GM19468 (cell line): ENCODE measurements around the gene MRPS34.

Experiments used
- ATAC-seq: cut with Tn5 transposase; IDR thresholded peaks from one replicate; pipeline ENCODE4 v1.9.1; 2021; ENCODE audit warnings: mild to moderate bottlenecking, moderate library complexity, moderate number of reproducible peaks; ENCODE audit not compliant: unreplicated experiment; ENCODE audit errors: extremely low read depth

MRPS34 gene

DNA sequence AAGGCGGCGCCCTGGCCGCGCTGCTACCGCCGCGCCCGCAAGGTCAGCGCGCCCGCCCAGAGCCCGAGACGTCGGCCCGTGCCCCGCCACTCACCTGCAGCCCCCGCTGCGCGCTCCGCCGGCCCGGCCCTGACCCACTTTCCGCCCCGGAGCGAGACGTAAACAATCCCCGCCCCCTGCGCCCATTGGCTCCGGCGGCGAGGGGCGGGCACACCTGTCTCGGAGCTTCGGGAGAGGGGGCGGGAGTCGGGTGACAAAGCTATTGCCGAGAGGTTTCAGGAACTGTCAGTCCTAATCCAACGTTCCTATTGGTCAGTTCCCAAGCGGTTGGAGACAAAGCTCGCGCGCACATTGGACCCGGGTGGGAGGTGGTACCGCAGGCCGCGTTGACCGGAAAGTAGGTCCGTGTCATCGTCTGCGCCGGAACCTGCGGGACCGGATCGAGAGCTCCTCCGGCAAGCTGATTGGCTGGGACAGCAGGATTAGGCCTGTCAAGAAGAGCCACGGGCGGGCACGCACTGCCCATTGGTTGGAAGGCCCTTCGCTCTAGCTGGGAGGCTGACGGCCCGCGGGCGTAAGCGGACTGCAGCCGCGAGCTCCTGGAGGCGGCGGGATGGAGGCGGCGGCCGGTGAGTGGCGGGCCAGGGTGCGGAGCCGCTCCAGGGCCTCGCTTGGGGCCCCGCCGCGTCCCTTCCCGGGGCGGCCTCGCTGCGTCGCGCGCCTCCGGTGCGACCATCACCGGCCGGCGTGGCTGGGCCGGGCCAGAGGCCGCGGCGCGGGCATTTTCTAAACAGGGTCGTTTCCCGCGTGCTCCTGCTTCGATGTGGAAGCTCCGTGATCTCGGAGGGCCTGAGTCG lies 9.7 kb upstream of the MRPS34 start, which contains the start of the genes NUBP2 and SPSB3:
Gene NUBP2, plus strand, starts transcription at position 553 of the 857 bp plus-strand sequence. Its CDS starts 61 bp downstream, at position 614.
Gene SPSB3, minus strand, starts transcription at position 164 of the 857 bp plus-strand sequence. CDS start 1,088 bp downstream, outside the sequence.
- ATAC-seq = peak; percentile 85

DNA sequence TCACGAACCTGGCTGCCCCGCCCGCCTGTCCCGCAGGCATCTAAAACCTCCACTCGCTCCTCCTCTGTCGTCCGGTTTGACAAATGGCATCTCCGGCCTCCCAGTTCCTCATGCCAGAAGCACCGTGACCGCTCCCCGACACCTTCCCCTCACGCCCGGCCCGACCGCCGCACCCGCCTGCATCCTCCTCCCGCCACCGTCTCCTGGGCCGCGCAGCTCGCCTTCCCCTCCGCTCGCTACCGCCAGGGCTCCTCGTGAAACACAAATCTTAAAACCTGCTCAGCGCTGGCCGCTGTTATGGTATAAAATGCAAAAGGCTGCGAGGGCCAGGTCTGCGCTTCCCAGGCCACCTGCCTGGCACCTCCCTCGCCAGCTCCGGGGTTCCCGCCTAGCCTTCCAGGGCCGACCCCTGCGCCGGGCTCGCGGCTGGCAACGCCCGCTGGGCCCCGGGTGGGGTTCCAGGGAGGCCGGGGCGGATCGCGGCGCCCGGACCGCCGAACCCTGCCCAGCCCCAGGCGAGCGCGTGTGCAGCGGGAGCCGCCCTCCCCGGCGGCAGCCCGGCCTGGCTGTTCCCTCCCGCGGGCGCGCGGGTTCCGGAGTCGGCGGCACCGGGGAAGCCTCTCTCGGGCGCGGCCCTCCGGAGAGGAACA lies 8.9 kb upstream of the MRPS34 start:
- ATAC-seq = no peak

DNA sequence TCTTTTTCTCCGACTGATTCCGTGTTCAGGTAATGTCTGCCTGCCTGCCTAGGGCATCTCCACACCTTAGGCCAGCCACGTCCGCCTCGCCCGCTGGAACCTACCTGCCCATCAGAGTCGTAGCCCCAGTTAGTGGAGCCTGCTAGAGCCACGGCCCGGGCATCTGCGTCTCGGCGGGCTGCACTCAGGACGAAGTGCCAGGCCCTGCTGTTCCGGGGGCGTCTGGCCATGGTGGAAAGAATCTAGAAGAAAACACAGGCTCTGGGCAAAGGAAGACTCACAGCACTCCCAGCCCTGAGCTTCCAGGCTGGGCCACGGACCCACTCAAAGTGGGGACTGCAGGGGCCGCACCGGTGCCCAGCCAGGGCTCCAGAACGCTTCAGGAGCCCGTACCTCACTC lies 8.3 kb upstream of the MRPS34 start:
- no peak for ATAC-seq

DNA sequence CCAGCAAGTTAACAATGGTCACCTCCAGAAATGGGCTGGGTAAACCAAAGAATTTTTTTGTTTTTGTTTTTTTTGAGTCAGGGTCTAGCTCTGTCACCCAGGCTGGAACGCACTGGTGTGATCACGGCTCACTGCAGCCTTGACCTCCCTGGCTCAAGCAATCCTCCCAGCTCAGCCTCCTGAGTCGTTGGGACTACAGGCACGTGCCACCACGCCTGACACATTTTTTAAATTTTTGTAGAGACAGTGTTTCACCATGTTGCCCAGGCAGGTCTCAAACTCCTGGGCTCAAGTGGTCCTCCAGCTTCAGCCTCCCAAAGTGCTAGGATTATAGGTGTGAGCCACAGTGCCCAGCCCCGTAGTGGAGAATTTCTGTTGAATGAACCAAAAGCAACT lies 7.7 kb upstream of the MRPS34 start:
- ATAC-seq = no peak

DNA sequence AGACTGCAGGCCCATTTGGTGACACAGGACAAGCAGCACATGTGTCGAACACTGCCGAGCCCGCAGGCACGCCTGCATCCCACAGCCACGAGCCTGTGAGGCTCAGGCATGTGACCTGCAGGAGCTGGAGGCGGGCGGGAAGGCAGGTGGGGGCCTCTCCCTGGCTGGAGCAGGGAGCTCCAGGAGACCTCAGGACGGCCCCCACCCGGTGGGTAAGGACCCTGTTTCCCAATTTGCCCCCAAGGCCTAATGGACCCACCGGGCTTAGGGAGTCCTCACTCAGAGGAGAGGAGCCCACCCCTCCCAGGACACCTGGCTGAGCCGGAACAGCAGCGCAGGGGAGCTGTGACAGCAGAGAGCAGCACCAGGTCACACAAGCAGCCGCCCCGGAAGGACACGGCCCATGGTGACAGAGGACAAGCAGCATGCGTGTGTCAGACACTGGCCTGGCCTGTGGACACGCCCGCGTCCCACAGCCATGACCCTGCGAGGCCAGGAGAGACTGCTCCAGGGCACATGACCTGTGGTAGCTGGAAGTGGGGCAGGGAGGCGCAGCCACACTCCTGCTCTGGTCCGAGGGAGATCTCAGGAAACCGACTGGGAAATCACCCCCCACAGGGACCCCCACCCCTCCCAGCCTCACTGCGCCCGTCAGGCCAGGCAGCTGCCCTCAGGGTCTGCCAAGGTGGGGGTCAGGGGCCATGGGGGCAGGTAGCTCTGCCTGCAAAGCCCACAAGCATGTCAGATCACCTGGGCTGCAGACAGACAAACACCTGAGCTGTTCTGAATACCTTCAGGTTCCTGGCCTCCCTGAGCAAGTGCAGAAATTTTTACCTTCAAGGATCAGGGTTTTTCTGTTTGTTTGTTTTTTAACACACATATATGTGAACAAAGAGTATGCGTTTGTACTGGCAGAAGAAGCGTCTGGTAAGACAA lies 7.1 kb upstream of the MRPS34 start:
- ATAC-seq = no peak

DNA sequence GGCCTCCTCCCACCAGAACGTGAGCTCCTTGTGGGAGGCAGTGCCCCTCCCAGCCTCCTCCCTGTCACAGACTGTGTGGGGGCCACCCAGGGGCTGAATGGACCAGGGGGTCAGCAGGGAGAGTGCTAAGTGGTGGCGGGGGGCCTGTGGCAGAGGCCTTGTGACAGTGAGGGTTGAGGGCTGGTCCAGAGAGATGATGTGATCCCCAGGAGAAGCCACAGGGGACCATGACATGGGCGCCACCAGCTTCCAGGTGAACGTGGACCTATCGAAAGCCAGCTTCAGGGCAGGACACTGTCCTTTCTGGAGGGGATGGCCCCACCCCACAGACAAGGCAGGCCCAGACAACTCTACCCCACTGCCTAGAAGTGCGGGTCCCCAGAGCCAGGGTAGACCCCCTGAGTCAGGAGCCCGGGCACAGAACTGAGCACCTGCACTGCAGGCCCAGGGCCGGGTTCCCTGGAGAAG lies 6.3 kb upstream of the MRPS34 start:
- ATAC-seq = no peak

DNA sequence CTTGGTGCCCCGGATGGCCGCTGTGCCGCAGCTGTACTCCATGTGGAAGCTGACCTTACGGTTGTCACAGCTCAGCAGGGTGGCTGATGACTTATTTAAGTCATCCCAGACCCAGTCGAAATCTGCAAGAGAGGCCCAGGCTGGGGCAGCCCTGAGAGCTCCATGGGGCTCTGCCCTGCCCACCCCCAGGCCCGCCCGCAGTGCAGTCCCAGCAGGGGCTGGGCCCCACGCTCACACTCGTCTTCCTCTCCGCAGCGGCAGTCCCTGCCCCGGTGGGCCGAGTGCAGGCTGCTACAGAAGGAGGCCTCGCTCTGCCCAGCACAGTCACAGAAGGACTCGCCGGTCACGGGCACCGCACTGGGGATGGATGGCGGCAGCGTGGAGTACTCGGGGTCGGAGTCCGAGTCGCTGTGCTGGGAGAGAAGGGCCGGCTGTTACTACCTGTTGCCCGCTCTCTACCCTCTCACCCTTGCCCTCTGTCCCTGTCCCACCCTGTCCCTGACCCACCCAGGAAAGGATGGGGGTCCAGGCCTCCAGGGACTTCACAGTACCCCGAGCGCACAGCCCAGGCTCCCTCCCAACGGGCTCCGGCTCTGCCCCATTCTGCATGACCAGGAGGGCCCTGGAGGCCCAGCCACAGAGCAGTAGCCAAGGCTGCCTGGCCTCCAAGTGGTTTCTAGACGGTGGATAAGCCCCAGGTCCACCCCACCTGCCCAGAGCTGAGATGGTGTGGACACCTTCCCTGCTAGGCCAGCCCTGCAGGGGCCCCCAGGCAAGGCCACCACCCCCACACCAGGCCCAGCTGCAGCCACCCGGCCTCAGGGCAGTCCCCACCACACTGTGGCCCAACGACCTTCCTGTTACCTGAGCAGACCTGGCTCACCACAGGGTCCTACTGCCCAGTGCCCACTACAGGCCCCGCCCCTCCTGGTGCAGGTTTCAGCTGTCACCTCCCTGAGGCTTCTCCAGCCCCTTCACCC lies 5.6 kb upstream of the MRPS34 start:
- ATAC-seq = no peak

DNA sequence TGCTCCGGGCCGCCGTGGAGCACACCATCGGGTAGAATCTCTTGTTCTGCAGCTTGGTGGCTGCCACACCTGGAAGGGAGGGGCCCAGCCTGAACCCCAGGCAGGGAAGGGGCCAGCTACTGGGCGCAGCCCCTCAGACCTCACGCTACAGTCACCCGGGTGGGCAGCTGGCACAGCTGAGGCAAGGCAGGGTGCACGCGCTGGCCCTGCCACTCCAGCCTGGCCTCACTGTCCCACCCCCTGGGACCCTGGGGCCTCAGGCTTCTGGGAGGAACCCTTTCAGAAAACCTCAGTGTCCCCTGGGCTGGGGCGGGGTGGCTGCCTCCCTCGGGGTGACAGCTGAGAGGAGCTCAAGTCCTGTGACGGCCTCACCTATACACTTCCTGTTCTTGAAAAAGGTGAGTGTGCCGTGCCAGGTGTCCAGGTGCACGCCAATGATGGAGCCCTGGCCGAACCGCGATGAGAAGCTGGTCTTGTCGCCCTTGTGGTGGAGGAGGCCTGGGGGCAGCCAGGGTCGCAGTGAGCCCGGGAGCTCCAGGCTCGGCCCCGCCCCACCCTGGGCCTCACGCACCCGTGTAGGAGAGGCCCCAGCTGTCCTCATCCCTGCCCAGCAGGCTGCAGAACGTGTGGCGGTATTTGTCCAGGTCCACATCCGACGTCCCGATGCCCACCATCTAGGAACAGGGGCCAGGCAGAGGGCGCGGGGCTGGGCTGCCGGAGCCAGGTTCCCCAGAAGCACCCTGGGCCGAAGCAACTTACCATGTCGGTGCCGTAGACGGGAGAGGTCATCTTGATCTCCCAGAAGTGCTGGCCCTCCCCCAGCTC lies 4.7 kb upstream of the MRPS34 start:
- ATAC-seq = no peak

DNA sequence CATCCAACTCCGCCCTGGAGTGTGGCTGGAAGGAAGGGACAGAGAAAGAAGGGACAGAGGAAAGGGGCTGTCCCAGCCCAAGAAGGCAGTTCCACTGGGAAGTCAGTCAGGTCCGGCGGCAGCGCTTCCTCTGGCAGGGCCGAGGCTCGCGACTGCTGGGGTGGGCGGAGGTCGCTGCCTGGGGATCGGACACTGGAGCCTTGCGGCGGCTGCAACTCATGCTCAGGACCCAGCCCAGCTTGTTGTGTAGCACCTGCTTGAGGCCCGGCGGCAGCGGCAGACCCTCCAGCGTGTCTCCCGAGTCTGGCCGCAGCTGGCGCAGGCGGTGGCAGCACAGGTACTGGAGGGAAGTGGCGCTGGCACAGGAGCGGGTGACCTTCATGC lies 4.0 kb upstream of the MRPS34 start:
- no peak for ATAC-seq

DNA sequence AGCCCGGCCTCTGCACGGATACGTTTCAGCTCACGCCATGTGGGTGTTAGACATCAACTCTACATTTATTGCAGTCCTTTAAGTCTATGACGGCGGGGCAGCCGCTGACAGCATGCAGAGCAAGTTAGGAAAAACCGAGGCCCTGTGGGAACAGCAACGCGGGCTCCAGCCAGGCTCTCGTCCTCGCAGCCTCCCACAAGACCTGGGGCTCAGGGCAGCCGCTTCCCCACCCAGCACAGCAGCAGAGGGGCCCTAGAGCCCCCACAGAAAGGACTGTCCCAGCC lies 3.7 kb upstream of the MRPS34 start:
- no peak for ATAC-seq

DNA sequence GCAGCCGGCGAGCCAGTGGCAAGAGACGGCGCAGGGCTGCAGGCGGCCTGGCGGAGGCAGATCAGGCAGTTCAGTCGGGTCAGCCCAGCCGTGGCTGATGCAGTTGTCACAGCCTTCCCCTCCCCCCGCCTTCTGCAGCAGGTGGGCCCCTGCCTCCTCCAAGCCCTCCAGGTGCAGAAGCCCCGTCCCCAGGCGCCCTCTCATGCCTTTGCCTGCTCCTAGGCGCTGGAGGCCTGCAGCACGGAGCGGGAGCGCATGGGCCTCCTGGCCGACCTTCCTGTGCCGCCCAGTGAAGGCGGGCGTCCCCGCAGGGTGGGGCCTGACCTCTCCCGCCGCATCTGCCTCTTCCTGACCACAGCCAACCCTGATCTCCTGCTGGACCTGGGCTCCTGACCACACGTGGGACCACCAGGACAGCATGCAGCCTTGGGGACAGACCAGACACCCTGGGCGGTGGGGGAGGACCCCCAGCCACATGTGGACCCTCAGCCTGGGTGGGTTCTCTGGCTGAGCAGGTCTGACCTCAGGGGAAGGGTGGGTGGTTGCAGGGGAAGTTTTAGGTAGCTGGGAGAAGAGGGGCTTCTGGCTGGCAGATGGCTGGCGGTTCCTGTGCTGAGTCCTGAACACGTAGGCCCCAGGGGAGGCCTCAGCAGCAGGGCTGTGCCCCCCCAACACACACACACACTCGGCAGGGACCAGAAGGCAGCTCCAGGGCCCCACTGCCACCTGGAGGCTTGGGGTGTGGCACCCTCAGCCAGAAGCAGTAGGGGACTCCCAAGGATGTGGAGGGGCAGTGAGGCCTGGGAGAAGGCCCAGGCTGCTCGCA lies 3.1 kb upstream of the MRPS34 start:
- no peak for ATAC-seq

DNA sequence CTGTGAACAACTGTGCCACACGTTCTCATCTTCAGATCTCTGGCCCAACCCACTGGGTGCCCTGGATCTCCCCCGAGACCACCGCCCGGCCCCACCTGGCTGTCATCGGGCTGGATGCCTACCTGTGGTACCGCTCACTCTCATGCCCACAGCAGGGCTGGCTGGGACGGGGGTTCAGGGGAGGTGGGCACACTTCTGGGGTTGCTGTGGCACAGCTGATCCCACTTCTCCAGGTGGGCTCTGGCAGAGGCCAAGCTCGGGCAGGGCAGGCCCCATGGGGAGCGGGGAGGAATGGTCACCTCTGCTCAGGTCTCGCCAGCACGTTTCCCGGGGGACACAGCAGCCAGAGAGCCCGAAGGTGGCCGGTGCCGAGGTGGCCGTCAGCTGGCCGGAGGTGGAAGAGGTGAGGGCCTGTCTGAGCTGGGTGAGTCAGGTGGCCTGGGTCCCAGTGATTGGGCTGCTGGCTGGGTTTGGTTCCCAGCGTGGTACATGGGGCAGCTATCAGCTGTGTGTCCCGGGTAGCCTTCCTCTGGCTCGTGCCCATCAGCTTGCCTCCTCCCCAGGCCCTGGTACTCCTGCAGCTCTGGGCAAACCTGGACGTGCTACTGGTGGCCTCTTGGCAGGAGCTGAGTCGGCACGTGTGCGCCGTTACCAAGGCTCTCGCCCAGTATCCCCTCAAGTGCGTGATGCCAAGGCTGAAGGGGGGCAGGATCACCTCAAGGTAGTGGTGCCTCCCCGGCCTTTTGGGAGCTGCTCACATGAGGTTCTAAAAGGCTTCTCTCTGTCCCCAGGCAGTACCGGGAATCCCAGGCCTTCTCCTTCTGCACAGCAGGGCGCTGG lies 2.3 kb upstream of the MRPS34 start:
- ATAC-seq = no peak

DNA sequence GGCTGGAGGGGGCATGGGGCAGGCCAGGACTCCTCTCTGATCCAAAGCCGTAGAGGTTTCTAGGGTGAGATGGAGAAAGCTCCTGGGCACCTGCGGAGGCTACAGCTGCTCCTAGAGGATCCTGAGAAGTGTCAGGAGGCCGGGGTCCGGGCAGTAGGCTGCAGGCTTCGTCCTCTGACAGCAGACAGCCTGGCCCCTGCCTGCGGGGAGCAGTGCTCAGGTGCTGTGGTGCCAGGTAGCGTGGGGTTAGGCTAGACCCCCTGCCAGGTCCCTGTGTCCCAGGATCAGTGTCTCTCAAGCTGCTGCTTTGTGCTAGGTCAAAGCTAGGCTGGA lies 1.5 kb upstream of the MRPS34 start:
- ATAC-seq = no peak

DNA sequence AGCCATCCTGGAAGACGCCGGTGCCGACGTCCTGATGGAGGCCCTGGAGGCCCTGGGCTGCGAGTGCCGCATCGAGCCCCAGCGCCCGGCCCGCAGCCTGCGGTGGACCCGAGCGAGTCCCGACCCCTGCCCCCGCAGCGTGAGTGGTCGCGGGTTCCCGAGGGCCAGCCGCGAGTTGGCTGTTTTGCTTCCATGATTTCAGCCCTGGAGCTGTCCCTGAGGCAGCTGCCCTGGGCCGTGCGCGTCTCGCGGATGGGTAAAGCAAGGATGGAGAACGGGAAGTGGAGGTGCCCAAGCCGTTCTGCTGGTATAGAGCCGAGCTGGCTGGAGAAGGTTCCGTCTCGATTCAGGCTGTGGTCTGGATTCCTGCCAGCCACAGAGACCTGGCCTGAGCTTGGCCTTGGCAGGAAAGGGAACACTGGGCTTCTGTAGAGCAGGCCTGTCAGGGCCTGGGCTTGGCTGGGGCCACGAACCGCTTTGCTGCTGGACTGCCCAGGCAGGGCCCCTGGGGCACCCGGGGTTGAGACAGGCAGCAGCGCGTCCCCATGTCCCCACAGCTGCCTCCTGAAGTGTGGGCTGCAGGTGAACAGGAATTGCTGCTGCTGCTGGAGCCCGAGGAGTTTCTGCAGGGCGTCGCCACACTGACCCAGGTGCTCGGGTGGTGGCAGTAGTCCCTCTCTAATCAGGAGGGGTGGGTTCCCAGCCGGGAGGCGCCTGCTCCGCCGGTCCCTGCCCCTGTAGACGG lies 941 bp upstream of the MRPS34 start:
- ATAC-seq = no peak

DNA sequence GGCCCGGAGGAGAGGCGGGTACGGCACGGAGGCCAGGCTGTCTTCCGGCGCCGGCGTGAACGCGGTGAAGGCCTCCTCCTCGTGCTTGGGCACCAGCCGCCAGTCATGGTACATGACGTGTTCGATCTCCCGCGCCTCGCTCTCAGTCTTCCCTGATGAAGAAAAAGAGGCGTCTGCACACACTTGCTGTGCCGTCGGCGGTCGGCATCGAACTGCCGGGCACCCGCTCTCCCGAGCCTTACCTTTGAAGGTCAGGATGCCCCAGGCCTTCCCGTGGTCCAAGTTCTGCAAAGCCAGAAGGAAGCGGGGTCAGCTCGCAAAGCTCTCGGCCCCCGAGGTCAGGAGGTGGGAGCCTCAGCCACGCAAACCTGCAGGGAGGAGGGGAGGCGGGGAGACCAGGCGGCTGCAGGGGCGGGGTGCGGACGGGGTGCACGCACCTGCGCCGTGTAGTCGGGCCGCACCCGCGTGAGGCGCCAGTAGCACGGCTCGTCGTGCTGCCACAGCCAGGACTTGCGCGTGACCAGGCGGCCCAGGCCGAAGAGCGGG lies 499 bp downstream of the MRPS34 start, which contains the start of gene EME2:
Gene EME2, plus strand, starts transcription at position 449 of the 546 bp plus-strand sequence. CDS start 418 bp downstream, outside the sequence.
- ATAC-seq = no peak

DNA sequence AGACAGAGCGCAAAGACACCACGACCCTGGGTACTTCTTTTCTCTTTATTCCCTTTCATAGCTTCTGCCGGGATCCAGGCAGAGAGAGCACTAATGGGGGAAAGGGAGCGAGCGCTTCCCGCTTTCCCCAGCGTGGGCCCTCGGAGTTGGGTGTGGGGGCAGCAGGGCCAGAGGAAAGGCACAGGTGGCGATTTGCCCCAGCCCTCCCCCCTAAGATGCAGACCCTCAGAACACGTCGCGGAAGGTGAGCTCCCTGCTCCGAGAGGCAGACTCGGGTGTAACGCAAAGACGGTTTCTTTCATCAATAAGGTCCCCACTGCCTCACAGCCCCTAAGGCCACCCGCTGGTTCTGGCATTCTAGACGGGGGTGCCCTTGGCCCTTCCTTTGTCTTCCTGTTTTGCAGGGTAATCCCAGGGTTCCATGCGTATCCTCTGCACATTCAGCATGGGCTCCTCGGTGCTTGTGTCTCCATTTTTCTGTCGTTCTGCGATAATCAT lies 1.0 kb downstream of the MRPS34 start:
- ATAC-seq = no peak
